Stimulated activated CD4-positive, alpha-beta T cell treated with anti-CD3 and anti-CD28 coated beads, Interleukin-2, amount 100 ng/mL, for 4 hours (primary cell): ENCODE results near the gene TAF11L12.
"Not testable (repeated sequence)": the region's sequence is repeated elsewhere in the genome, so short reads cannot be mapped to it uniquely, and the experiment has no call there.

ENCODE experiments used
- DNase-seq: peaks from one replicate; pipeline ENCODE4 v3.0.0-alpha.2; 2020; ENCODE audit warnings: low read depth

The TAF11L12 gene

DNA sequence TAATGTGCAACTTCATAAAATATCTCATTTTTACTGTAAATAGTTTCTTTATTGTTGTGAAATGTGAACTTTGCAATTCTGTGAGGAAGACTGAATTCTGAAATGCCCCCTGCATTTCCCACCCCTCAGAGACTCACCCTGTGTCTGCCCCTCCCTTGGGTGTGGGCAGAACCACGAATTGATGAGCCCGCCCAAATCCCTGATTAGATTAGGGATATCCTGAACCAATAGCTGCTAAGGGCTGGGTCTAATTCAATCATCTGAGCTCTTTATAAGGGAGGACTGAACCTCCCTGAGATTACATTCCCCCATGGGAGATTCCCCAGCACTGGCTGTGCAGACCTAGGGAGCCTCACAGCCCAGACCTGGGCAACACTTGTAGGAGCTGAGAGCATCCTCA is at the start of gene TAF11L12:
Gene TAF11L12 (plus strand): TSS at position 301 of the 400 bp plus-strand sequence.
- DNase-seq: not testable (repeated sequence)

DNA sequence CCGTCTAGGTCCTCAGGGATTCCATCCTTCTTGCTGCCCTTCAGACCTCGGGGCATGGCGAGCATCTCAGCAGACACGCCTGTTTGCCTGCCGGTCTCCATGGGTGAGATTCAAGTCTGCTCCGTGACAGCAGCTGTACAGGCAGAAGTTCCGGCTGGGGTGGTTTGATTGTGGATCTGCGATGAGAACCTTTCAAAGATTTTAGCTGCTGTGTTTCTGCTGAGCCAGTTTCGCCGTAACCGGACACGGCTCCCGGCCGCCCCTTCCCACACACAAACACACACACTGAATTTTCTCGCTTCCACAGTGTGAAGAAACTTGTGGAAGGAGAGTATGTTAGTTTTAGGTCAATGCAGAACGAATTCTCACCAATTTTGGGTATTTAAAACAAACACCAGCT is 24.5 kb upstream of the TAF11L12 start, which contains the start of gene TAF11L7:
Gene TAF11L7 (minus strand): TSS at position 101 of the 400 bp plus-strand sequence.
- DNase-seq: not testable (repeated sequence)

DNA sequence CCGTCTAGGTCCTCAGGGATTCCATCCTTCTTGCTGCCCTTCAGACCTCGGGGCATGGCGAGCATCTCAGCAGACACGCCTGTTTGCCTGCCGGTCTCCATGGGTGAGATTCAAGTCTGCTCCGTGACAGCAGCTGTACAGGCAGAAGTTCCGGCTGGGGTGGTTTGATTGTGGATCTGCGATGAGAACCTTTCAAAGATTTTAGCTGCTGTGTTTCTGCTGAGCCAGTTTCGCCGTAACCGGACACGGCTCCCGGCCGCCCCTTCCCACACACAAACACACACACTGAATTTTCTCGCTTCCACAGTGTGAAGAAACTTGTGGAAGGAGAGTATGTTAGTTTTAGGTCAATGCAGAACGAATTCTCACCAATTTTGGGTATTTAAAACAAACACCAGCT is 19.3 kb upstream of the TAF11L12 start, which contains the start of gene TAF11L8:
Gene TAF11L8 (minus strand): TSS at position 101 of the 400 bp plus-strand sequence.
- not testable (repeated sequence) for DNase-seq

DNA sequence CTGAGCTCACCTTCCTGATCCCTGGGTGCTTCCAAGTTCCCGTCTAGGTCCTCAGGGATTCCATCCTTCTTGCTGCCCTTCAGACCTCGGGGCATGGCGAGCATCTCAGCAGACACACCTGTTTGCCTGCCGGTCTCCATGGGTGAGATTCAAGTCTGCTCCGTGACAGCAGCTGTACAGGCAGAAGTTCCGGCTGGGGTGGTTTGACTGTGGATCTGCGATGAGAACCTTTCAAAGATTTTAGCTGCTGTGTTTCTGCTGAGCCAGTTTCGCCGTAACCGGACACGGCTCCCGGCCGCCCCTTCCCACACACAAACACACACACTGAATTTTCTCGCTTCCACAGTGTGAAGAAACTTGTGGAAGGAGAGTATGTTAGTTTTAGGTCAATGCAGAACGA is 15.9 kb upstream of the TAF11L12 start, which contains the start of gene TAF11L9:
Gene TAF11L9 (minus strand): TSS at position 140 of the 400 bp plus-strand sequence.
- not testable (repeated sequence) for DNase-seq

DNA sequence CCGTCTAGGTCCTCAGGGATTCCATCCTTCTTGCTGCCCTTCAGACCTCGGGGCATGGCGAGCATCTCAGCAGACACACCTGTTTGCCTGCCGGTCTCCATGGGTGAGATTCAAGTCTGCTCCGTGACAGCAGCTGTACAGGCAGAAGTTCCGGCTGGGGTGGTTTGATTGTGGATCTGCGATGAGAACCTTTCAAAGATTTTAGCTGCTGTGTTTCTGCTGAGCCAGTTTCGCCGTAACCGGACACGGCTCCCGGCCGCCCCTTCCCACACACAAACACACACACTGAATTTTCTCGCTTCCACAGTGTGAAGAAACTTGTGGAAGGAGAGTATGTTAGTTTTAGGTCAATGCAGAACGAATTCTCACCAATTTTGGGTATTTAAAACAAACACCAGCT is 12.5 kb upstream of the TAF11L12 start, which contains the start of gene TAF11L10:
Gene TAF11L10 (minus strand): TSS at position 101 of the 400 bp plus-strand sequence.
- not testable (repeated sequence) for DNase-seq

DNA sequence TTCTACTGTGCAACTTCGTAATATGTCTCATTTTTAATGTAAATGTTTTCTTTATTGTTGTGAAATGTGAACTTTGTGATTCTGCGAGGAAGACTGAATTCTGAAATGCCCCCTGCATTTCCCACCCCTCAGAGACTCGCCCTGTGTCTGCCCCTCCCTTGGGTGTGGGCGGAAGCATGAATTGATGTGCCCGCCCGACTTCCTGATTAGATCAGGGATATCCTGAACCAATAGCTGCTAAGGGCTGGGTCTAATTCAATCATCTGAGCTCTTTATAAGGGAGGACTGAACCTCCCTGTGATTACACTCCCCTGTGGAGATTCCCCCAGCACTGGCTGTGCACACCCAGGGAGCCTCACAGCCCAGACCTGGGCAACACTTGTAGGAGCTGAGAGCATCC is 6.3 kb upstream of the TAF11L12 start, which contains the start of gene TAF11L11:
Gene TAF11L11 (plus strand): TSS at position 304 of the 400 bp plus-strand sequence.
- DNase-seq: not testable (repeated sequence)

DNA sequence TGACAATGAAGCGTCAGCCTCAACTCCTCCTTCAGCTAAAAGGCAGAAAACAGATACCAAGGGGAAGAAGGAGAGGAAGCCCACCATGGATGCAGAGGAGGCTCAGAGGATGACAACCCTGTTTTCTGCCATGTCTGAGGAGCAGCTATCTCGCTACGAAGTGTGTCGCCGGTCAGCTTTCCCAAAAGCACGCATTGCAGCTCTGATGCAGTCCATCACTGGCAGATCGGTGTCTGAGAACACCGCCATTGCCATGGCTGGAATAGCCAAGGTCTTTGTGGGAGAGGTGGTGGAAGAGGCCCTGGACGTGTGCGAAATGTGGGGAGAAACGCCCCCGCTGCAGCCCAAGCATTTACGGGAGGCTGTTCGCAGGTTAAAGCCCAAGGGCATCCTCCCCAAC is 5.2 kb upstream of the TAF11L12 start:
- no peak for DNase-seq

DNA sequence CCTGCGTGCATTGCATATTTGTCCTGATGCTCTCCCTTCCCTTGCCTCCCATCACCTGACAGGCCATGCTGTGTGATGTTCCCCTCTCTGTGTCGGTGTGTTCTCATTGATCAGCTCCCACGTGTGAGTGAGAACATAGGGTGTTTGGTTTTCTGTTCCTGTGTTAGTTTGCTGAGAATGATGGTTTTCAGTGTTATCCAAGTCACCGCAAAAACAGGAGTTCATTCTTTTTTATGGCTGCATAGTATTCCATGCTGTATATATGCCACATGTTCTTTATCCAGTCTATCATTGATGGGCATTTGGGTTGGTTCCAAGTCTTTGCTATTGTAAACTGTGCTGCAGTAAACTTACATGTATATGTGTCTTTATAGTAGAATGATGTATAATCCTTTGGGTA is 2.7 kb upstream of the TAF11L12 start:
- DNase-seq: not testable (repeated sequence)

DNA sequence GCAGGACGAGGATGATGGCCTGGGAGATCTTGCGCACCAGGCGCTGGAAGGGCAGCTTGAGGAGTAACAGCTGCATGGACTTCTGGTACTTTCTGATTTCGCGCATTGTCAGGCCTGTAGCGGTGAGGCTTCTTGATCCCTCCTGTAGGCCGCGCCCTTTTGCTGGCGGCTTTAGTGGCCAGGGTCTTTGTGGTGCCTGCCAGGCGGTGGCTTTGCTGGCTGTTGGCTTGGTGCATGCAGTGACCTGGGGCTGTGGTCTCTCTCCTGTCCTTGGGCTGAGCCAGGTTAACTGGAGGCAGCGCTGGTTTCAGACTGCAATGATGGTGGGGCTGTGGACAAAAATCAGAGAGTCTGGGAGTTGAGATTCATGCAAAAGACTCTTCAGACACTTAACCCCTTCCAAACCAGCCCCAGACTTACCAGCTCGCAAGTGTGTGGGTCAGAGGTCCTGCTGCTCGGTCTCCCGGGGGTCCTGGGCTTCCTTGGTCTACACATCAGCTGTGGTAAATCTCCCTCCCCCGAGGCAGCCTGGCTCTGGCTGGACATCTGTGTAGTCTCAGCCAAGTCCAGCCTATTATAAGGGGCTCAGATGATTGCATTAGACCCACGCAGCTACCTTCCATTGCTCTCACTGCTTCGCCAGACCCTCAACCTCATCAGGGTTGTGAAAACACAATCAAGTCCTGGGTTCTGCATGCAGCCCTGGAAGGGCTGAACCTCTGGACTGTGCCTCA is 4.8 kb downstream of the TAF11L12 start:
- DNase-seq: no peak

DNA sequence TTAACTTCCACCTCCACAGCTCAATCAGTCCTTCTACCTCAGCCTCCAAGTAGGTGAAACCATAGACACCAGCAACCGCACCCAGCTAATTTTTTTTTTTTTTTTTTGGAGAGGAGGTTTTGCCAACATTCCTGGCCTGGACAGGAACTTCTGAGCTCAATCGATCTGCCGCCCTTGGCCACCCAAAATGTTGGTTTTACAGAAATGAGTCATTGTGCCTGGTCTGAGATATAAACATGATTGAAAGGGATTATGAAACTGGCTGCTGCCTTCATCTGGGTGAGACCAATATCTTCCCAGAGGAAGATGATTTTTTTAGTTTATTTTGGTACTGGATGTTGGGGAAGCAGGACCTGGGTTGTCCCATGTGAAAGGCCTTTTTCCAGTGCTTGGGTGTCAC is 9.2 kb downstream of the TAF11L12 start:
- no peak for DNase-seq

DNA sequence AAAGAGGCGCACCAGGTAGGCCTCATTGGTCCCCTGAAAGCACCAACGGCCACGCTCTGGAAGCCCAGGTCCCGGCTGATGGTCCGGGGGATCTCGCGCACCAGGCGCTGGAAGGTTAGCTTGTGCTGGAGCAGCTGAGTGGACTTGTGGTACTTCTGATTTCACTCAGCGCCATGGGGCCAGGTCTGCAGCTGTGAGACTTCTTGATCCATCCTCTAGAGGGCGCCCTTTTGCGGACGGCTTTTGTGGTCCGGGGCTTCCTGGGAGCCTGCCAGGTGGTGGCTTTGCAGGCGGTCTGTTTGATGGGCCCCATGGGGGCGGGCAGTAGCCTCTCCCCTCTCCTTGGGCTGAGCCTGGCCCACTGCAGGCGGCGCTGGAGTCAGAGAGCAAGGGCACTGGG is 10.4 kb downstream of the TAF11L12 start:
- DNase-seq: no peak

DNA sequence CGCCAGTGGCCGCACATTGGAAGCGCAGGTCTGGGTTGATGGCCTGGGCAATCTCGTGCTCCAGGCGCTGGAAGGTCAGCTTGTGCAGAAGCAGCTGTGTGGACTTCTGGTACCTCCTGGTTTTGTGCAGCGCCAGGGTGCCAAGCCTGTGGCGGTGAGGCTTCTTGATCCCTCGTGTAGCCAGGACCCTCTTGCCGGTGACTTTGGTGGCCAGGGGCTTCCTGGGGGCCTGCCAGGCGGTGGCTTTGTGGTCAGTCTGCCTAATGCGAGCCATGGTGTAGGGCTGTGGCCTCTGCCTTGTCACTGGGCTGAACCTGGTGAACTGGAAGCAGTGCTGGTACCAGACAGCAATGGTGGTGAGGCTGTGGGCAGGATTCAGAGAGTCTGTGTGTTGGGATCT is 15.5 kb downstream of the TAF11L12 start:
- no peak for DNase-seq

DNA sequence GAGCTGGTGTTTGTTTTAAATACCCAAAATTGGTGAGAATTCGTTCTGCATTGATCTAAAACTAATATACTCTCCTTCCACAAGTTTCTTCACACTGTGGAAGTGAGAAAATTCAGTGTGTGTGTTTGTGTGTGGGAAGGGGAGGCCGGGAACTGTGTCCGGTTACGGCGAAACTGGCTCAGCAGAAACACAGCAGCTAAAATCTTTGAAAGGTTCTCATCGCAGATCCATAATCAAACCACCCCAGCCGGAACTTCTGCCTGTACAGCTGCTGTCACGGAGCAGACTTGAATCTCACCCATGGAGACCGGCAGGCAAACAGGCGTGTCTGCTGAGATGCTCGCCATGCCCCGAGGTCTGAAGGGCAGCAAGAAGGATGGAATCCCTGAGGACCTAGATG is 21.6 kb downstream of the TAF11L12 start, which contains the start of gene TAF11L13:
Gene TAF11L13 (plus strand): TSS at position 301 of the 400 bp plus-strand sequence.
- not testable (repeated sequence) for DNase-seq

DNA sequence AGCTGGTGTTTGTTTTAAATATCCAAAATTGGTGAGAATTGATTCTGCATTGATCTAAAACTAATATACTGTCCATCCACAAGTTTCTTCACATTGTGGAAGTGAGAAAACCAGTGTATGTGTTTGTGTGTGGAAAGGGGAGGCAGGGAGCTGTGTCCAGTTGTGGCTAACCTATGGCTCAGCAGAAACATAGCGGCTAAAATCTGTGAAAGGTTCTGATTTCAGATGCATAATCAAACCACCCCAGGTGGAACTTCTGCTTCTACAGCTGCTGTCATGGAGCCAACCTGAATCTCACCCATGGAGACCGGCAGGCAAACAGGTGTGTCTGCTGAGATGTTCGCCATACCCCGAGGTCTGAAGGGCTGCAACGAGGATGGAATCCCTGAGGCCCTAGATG is 24.0 kb downstream of the TAF11L12 start, which contains the start of gene TAF11L14:
Gene TAF11L14 (plus strand): TSS at position 301 of the 400 bp plus-strand sequence.
- no peak for DNase-seq

DNA sequence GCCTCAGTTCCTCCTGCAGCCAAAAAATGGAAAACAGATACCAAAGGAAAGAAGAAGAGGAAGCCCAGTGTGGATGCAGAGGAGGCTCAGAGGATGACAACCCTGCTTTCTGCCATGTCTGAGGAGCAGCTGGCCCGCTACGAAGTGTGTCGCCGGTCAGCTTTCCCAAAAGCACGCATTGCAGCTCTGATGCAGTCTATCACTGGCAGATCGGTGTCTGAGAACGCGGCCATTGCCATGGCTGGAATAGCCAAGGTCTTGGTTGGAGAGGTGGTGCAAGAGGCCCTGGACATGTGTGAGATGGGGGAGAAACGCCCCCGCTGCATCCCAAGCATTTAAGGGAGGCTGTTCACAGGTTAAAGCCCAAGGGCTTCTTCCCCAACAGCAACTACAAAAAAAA is 39.0 kb downstream of the TAF11L12 start:
- not testable (repeated sequence) for DNase-seq

DNA sequence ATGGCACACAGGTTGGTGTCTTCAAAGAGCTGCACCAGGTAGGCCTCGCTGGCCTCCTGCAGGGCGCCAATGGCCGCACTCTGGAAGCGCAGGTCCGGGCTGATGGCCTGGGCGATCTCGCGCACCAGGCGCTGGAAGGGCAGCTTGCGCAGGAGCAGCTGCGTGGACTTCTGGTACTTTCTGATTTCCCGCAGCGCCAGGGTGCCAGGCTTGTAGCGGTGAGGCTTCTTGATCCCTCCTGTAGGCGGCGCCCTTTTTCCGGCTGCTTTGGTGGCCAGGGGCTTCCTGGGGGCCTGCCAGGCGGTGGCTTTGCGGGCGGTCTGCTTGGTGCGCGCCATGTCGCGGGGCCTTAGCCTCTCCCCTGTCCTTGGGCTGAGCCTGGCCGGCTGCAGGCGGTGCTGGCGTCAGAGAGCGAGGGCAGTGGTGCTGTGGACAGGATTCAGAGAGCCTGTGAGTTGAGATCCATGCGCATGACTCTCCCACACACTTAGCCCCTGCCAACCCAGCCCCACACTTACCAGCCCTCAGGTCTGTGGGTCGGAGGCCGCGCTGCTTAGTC is 45.1 kb downstream of the TAF11L12 start:
- not testable (repeated sequence) for DNase-seq

DNA sequence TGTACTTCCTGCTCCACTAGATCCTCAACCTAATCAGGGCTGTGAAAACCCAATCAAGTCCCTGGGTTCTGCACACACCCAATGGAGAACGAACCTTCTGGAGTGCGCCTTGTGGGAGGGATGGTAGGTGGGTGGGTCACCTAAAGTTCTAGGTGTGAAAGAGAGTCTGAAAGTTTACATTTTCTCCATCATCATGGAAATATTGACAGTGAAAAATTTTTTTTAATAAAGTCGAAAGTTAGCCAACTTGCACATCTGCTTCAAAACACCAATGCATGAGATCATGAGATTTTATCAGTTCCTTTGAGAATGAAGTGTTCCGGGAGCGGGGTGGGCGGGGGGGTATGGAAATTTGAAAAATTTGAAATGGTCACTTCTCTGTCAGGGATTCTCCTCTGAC is 45.7 kb downstream of the TAF11L12 start:
- no peak for DNase-seq
